K562 (cell line): Measurements from ENCODE around the gene PTPRR. TPM values are rescaled to one million over a fixed set of nuclear protein-coding genes. Genes with fewer than 3 reads are reported as not detected.

Source experiments
- ATAC-seq: fragments of 200-7000 bp; cut with Tn5 transposase; 3 replicates; pipeline ENCODE4 v1.9.1; 2020; ENCODE audit warnings: moderate library complexity
- BruUV-seq: library from RNA; stranded (reverse); fragments of 400-500 nt; replicated peaks from 2 replicates; lab custom pipeline; 2021; lab: Mats Ljungman, UMichigan
- CTCF ChIA-PET: fragments of 300-600 bp; formaldehyde crosslinking; extraction: SDS; loops from one replicate; lab custom pipeline; 2021; ENCODE audit warnings: low intra/inter-chr PET ratio; lab: Yijun Ruan, JAX
- POLR2A ChIA-PET: fragments of 300-600, 350-650 bp; sonication (Branson Sonifier 250); formaldehyde crosslinking; extraction: SDS; loops from one replicate; lab custom pipeline; 2021; ENCODE audit warnings: antibody characterized with exemption, inconsistent platforms; lab: Yijun Ruan, JAX
- DNase-seq, 4 experiments: peaks; one replicate each; pipeline versions ENCODE4 v3.0.0 to v3.0.0-alpha.2; 2011 to 2018; ENCODE audit warnings: low spot score in 3 of 4, mixed read lengths in 3 of 4; ENCODE audit errors: extremely low read depth in 1 of 4
- FAIRE-seq: peaks from 2 replicates; lab custom pipeline; 2011; peaks lifted over from hg19 to GRCh38; lab: Jason Lieb, UNC
- H2AFZ ChIP-seq: 2 replicates; pipeline ENCODE4 v1.6.0; 2011; ENCODE audit warnings: low read depth, low read length, control low read depth, inconsistent platforms
- H3K27ac ChIP-seq: fragments of 200-600 bp; 3 replicates; pipeline ENCODE4 v1.8.0; 2011; ENCODE audit warnings: low read depth, mild to moderate bottlenecking, control low read depth, inconsistent platforms, low read length, moderate library complexity, mixed read lengths; ENCODE audit errors: extremely low read depth
- H3K27me3 ChIP-seq, 2 experiments: fragments of 300-600 bp in 1 of 2; 2 replicates in 1 of 2; 3 replicates in 1 of 2; pipeline versions ENCODE4 v1.6.0 to v1.8.0; 2011; ENCODE audit warnings: inconsistent platforms in 2 of 2, low read length in 2 of 2, mild to moderate bottlenecking in 1 of 2, mixed read lengths in 1 of 2, moderate library complexity in 1 of 2; ENCODE audit not compliant: control insufficient read depth in 2 of 2, insufficient read depth in 2 of 2
- H3K36me3 ChIP-seq: fragments of 300-600 bp; 3 replicates; pipeline ENCODE4 v1.8.0; 2011; ENCODE audit warnings: mild to moderate bottlenecking, low read length, inconsistent platforms; ENCODE audit not compliant: control insufficient read depth, insufficient read depth
- H3K4me1 ChIP-seq, 2 experiments: fragments of 200-600 bp in 1 of 2; replicated peaks in 1 of 2; 2 replicates in 1 of 2; 3 replicates in 1 of 2; pipeline versions ENCODE4 v1.5.1 to v1.8.0; 2011; ENCODE audit warnings: inconsistent platforms in 2 of 2, low read length in 2 of 2, mild to moderate bottlenecking in 1 of 2, mixed read lengths in 1 of 2, moderate library complexity in 1 of 2; ENCODE audit not compliant: control insufficient read depth in 2 of 2, insufficient read depth in 2 of 2
- H3K4me2 ChIP-seq: 2 replicates; pipeline ENCODE4 v1.6.1; 2011; ENCODE audit warnings: low read length, control low read depth, inconsistent platforms, mixed read lengths; ENCODE audit not compliant: insufficient read depth
- H3K4me3 ChIP-seq: fragments of 200-600 bp; sonication (generic), shearing (Covaris generic); 2 replicates; pipeline ENCODE4 v1.5.1; 2016; ENCODE audit warnings: control low read depth, inconsistent platforms
- H3K79me2 ChIP-seq: fragments of 200-600 bp; 3 replicates; pipeline ENCODE4 v1.8.0; 2011; ENCODE audit warnings: low read length, inconsistent platforms; ENCODE audit not compliant: control insufficient read depth, insufficient read depth
- H3K9ac ChIP-seq, 2 experiments: 2 replicates each; pipeline versions ENCODE4 v1.6.0 to v1.6.1; 2011; ENCODE audit warnings: low read depth in 2 of 2, low read length in 2 of 2, control low read depth in 1 of 2, inconsistent platforms in 1 of 2, mild to moderate bottlenecking in 1 of 2, mixed read lengths in 1 of 2; ENCODE audit not compliant: insufficient read depth in 1 of 2
- H3K9me1 ChIP-seq: one replicate; pipeline ENCODE4 v1.6.0; 2011; ENCODE audit warnings: inconsistent platforms, mild to moderate bottlenecking, low read length, moderate library complexity; ENCODE audit not compliant: control insufficient read depth, insufficient read depth
- H3K9me3 ChIP-seq: replicated peaks from 2 replicates; pipeline ENCODE4 v1.5.1; 2011; ENCODE audit warnings: low read depth, low read length, inconsistent platforms; ENCODE audit not compliant: control insufficient read depth, insufficient read depth
- H4K20me1 ChIP-seq: replicated peaks from 2 replicates; pipeline ENCODE4 v1.6.1; 2011; ENCODE audit warnings: low read length, inconsistent platforms, mixed read lengths; ENCODE audit not compliant: control insufficient read depth, insufficient read depth
- ATF1 ChIP-seq, 2 experiments: fragments of 450-650 bp in 1 of 2; IDR thresholded peaks; 2 replicates each; pipeline ENCODE4 v1.6.1; 2016; ENCODE audit warnings: missing compliant biosample characterization in 1 of 2, missing genetic modification characterization in 1 of 2
- ATF7 ChIP-seq: fragments of 450-650 bp; IDR thresholded peaks from 2 replicates; pipeline ENCODE4 v1.7.1; 2014; ENCODE audit warnings: mild to moderate bottlenecking, moderate library complexity
- EZH2 ChIP-seq: IDR thresholded peaks from 2 replicates; pipeline ENCODE4 v1.6.1; 2012; ENCODE audit warnings: low read depth, mild to moderate bottlenecking, inconsistent platforms, low read length, borderline replicate concordance
- ILF3 ChIP-seq: fragments of 450-650 bp; IDR thresholded peaks from 2 replicates; pipeline ENCODE4 v1.6.1; 2018; ENCODE audit warnings: antibody characterized with exemption, mild to moderate bottlenecking, moderate library complexity, borderline replicate concordance
- JUND ChIP-seq, 2 experiments: IDR thresholded peaks; 2 replicates in 1 of 2; 3 replicates in 1 of 2; pipeline ENCODE4 v1.6.1; 2011; ENCODE audit warnings: borderline replicate concordance in 2 of 2, low read depth in 2 of 2, low read length in 2 of 2, improper control_type of control experiment in 1 of 2, missing biosample characterization in 1 of 2, missing genetic modification characterization in 1 of 2, missing genetic modification reagents in 1 of 2
- ZNF274 ChIP-seq: IDR thresholded peaks from 2 replicates; pipeline ENCODE4 v1.6.1; 2011; ENCODE audit warnings: low read depth, mild to moderate bottlenecking, low read length, moderate library complexity, borderline replicate concordance
- WGBS: fragments of 100-300 bp; shearing (Covaris generic); methylation state at CpG from one replicate; pipeline ENCODE4 v1.1.6; 2016; ENCODE audit warnings: low coverage, mixed read lengths; ENCODE audit not compliant: insufficient coverage; ENCODE audit errors: missing lambda C conversion rate; 5-methylcytosine and 5-hydroxymethylcytosine counted together
- in situ Hi-C: fragments of 300-500 bp; cut with MboI; formaldehyde crosslinking; loops from 4 replicates; pipeline ENCODE4 v1.15.0; 2018; ENCODE audit warnings: inconsistent platforms, mixed read lengths
- intact Hi-C: fragments of 100-400 bp; cut with micrococcal nuclease; formaldehyde crosslinking; loops from 2 replicates; pipeline ENCODE4 v1.14.2; 2022
- polyA plus RNA-seq, 8 experiments: library from polyadenylated mRNA; depleted of rRNA in 4 of 8; stranded (reverse) in 5 of 8; unstranded in 3 of 8; fragments of >200 nt; fragmentation: Nextera tagmentation in 2 of 8; fragmentation: Illumina TruSeq in 1 of 8; extraction: Ambion mirVana in 2 of 8; extraction: Trizol in 1 of 8; gene quantifications; 2 replicates each; pipeline versions ENCODE4 v1.2.1 to v1.2.3, GENCODE V29; 2011 to 2014; ENCODE audit warnings: inconsistent platforms in 1 of 8, missing spikeins in 1 of 8
- total RNA-seq, 7 experiments: library from RNA; depleted of rRNA in 6 of 7; stranded (reverse); fragments of >200 nt in 6 of 7; fragmentation: Illumina TruSeq in 2 of 7; extraction: Trizol in 2 of 7; gene quantifications; 2 replicates each; pipeline versions ENCODE4 v1.2.1 to v1.2.3, GENCODE V29; 2011 to 2021; ENCODE audit warnings: low replicate concordance in 1 of 7
- TF ChIP-seq, protein P1 (sequence below), 2 experiments: IDR thresholded peaks; 2 replicates each; pipeline ENCODE4 v1.6.1; 2012; ENCODE audit warnings: improper control_type of control experiment in 2 of 2, low read depth in 2 of 2, low read length in 2 of 2, borderline replicate concordance in 1 of 2
- TF ChIP-seq, protein P2 (sequence below), 2 experiments: fragments of 450-650 bp in 1 of 2; sonication (generic) in 1 of 2; formaldehyde crosslinking in 1 of 2; IDR thresholded peaks in 1 of 2; conservative IDR thresholded peaks in 1 of 2; 2 replicates each; pipeline versions ENCODE4 v1.6.1 to v1.8.1; 2016 to 2023; ENCODE audit warnings: mild to moderate bottlenecking in 2 of 2, moderate library complexity in 2 of 2, inconsistent platforms in 1 of 2, missing genetic modification reagents in 1 of 2

Gene PTPRR
- total and polyA plus RNA-seq, 9 of the 15 experiments (the other 6 are each of a cell fraction or from before 2014, with no cell fraction given), result 6.6 to 41.7 (median 12.3) TPM

DNA sequence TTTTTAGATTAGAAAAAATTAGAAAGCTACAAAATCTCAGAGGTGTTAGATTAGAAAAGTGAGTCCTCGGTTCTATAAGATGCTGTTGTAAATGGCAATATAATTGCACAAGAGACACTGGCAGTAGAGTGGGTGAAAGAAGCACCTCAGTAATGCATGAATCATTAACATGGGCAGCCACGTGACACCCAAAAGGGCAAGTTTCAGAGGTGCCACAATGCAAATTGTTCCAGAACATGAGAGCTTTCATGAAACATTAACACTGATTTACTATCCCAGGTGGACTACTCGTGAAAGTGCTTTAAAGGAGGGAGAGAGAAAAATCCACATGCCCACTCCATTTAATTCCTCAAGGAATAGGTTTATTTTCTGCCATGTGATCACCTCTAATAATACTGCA lies 108.4 kb downstream of the PTPRR start:
- ChIA-PET CTCF (no interaction called here), POLR2A (no interaction called here)
- no peak for ATAC-seq
- no peak overlapping the region for H3K4me2 ChIP-seq
- H3K79me2 ChIP-seq, result no peaks in the 10 kb centered on the region
- in situ Hi-C loops (no loop called here), intact Hi-C loops (no loop called here)
- TF ChIP-seq ILF3, result no peak
- 2% methylated on average over 3 of the region's 3 CpGs for WGBS
- no peaks in the 10 kb centered on the region for H3K9me1 ChIP-seq
- no peaks in the 10 kb centered on the region for H3K9me3 ChIP-seq
- H3K9ac ChIP-seq, result no peak overlapping the region
- no peak for DNase-seq
- H3K4me1 ChIP-seq, result no peaks in the 10 kb centered on the region
- no peak overlapping the region for H2AFZ ChIP-seq
- no peaks in the 10 kb centered on the region for H3K27me3 ChIP-seq
- no peaks in the 10 kb centered on the region for H4K20me1 ChIP-seq
- no peak overlapping the region for H3K4me3 ChIP-seq
- no peak overlapping the region for H3K27ac ChIP-seq
- FAIRE-seq, result no peak
- H3K36me3 ChIP-seq, result no peaks in the 10 kb centered on the region
- BruUV-seq, result no TSS peak

DNA sequence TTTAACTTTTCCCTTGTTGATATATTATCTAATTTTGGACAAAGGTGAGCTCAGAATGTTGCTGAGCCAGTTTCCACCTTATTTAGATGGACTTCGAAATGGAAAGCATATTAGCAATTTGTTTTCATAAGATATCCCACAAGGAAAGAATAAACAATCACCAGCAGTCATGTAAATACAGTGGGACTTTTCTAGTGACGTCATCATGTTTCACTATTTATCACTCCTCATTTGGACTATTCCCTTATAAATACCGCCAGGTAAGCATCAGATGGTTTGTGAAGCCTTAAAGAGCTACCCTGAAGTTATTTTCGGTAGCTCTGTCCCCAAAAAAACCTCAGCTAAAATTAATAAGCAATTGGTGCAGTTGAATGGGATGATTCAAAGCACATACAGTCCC lies 110.7 kb downstream of the PTPRR start:
- CTCF ChIA-PET, result no interaction called here
- POLR2A ChIA-PET, result no interaction called here
- Histone ChIP-seq H3K36me3 (no peaks in the 10 kb centered on the region), H3K4me3 (no peak overlapping the region), H3K79me2 (no peaks in the 10 kb centered on the region), H3K4me1 (no peaks in the 10 kb centered on the region), H3K9me3 (no peaks in the 10 kb centered on the region), H3K27me3 (no peaks in the 10 kb centered on the region), H3K4me2 (no peak overlapping the region), H3K9ac (no peak overlapping the region), H4K20me1 (no peaks in the 10 kb centered on the region), H2AFZ (no peak overlapping the region), H3K9me1 (no peaks in the 10 kb centered on the region), H3K27ac (no peak overlapping the region)
- TF ChIP-seq ATF7, result peak; percentile 55
- no peak for TF ChIP-seq ZNF274
- no peak for TF ChIP-seq JUND (IDR thresholded peaks at IDR 0.05; ENCODE audit: borderline replicate concordance, low read depth, low read length)
- peak; percentile 40; the same call in 1 of the 3 replicates for TF ChIP-seq JUND (tag; IDR thresholded peaks at IDR 0.05; ENCODE audit: borderline replicate concordance, low read depth, low read length)
- TF ChIP-seq, protein P1, sequence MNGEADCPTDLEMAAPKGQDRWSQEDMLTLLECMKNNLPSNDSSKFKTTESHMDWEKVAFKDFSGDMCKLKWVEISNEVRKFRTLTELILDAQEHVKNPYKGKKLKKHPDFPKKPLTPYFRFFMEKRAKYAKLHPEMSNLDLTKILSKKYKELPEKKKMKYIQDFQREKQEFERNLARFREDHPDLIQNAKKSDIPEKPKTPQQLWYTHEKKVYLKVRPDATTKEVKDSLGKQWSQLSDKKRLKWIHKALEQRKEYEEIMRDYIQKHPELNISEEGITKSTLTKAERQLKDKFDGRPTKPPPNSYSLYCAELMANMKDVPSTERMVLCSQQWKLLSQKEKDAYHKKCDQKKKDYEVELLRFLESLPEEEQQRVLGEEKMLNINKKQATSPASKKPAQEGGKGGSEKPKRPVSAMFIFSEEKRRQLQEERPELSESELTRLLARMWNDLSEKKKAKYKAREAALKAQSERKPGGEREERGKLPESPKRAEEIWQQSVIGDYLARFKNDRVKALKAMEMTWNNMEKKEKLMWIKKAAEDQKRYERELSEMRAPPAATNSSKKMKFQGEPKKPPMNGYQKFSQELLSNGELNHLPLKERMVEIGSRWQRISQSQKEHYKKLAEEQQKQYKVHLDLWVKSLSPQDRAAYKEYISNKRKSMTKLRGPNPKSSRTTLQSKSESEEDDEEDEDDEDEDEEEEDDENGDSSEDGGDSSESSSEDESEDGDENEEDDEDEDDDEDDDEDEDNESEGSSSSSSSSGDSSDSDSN (IDR thresholded peaks at IDR 0.05; ENCODE audit: borderline replicate concordance in 1 of 2, low read depth in 2 of 2, low read length in 2 of 2), result no peak
- peak; percentile 17; the same call in 1 of the 2 replicates for TF ChIP-seq ATF1 (CRISPR knock-in tag; IDR thresholded peaks at IDR 0.05)
- peak; percentile 61 for TF ChIP-seq ATF1 (tag; IDR thresholded peaks at IDR 0.05)
- TF ChIP-seq EZH2, result no peak
- TF ChIP-seq, protein P2, sequence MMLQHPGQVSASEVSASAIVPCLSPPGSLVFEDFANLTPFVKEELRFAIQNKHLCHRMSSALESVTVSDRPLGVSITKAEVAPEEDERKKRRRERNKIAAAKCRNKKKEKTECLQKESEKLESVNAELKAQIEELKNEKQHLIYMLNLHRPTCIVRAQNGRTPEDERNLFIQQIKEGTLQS (IDR thresholded peaks at IDR 0.05), result peak; percentile 69
- TF ChIP-seq, protein P2 (CRISPR knock-in tag; conservative IDR thresholded peaks at IDR 0.05), result no peak
- 1% methylated on average over 4 of the region's 4 CpGs for WGBS
- no peak for DNase-seq
- in situ Hi-C loops (no loop called here), intact Hi-C loops (no loop called here)
- no peak for ATAC-seq
- no peak for FAIRE-seq
- BruUV-seq, result no TSS peak
